ENCODE measurements around the gene ULBP2.

Gene ULBP2

GRCh38 chr6:149923327-149923986, 18.4 kb upstream of the ULBP2 start:
- TF ChIP-seq CTCF (IDR thresholded peaks at IDR 0.05; ENCODE audit: low read depth, low read length) (no peak), EZH2phosphoT487 (IDR thresholded peaks at IDR 0.05; ENCODE audit: low read depth) (no peak)
- no peaks in the 10 kb centered on the region for H4K20me1 ChIP-seq (ENCODE audit: insufficient read depth, low read length)
- no peaks in the 10 kb centered on the region for H3K4me1 ChIP-seq (ENCODE audit: low read length)
- no peak overlapping the region for H3K9ac ChIP-seq (ENCODE audit: low read length)
- no peak overlapping the region for H3K4me2 ChIP-seq (ENCODE audit: low read length)
- H3K27ac ChIP-seq (ENCODE audit: low read length) = no peak overlapping the region
- no peaks in the 10 kb centered on the region for H3K36me3 ChIP-seq (replicated peaks; ENCODE audit: low read depth, low read length)
- no peaks in the 10 kb centered on the region for H3K27me3 ChIP-seq (ENCODE audit: low read depth, low read length)
- no peaks in the 10 kb centered on the region for H3K79me2 ChIP-seq (ENCODE audit: low read length)
- H3K4me3 ChIP-seq (ENCODE audit: low read length) = no peak overlapping the region
- no peak overlapping the region for H2AFZ ChIP-seq (ENCODE audit: low read depth, low read length)
- no peaks in the 10 kb centered on the region for H3K9me3 ChIP-seq (ENCODE audit: insufficient read depth, low read length)

- Histone ChIP-seq H3K4me2 (ENCODE audit: low read length) (no peak overlapping the region), H3K27ac (ENCODE audit: low read length) (no peak overlapping the region), H3K9ac (ENCODE audit: low read length) (no peak overlapping the region), H3K4me3 (ENCODE audit: low read length) (no peak overlapping the region), H3K79me2 (ENCODE audit: low read length) (no peaks in the 10 kb centered on the region), H3K36me3 (replicated peaks; ENCODE audit: low read depth, low read length) (no peaks in the 10 kb centered on the region), H3K4me1 (ENCODE audit: low read length) (no peaks in the 10 kb centered on the region), H2AFZ (ENCODE audit: low read depth, low read length) (no peak overlapping the region), H3K27me3 (ENCODE audit: low read depth, low read length) (peaks cover 5% of the 10 kb centered on the region), H4K20me1 (ENCODE audit: insufficient read depth, low read length) (no peaks in the 10 kb centered on the region), H3K9me3 (ENCODE audit: insufficient read depth, low read length) (no peaks in the 10 kb centered on the region)
- TF ChIP-seq CTCF (IDR thresholded peaks at IDR 0.05; ENCODE audit: low read depth, low read length) (no peak), EZH2phosphoT487 (IDR thresholded peaks at IDR 0.05; ENCODE audit: low read depth) (no peak)
Observed at GRCh38 chr6:149924206-149924932, 17.4 kb upstream of the ULBP2 start.

GRCh38 chr6:149924933-149925252, 16.9 kb upstream of the ULBP2 start:
- Histone ChIP-seq H3K4me2 (ENCODE audit: low read length) (no peak overlapping the region), H3K27me3 (ENCODE audit: low read depth, low read length) (peaks cover 10% of the 10 kb centered on the region), H2AFZ (ENCODE audit: low read depth, low read length) (no peak overlapping the region), H3K9me3 (ENCODE audit: insufficient read depth, low read length) (no peaks in the 10 kb centered on the region), H4K20me1 (ENCODE audit: insufficient read depth, low read length) (no peaks in the 10 kb centered on the region), H3K36me3 (replicated peaks; ENCODE audit: low read depth, low read length) (no peaks in the 10 kb centered on the region), H3K9ac (ENCODE audit: low read length) (no peak overlapping the region), H3K79me2 (ENCODE audit: low read length) (no peaks in the 10 kb centered on the region), H3K4me1 (ENCODE audit: low read length) (no peaks in the 10 kb centered on the region), H3K4me3 (ENCODE audit: low read length) (no peak overlapping the region), H3K27ac (ENCODE audit: low read length) (no peak overlapping the region)
- TF ChIP-seq EZH2phosphoT487 (IDR thresholded peaks at IDR 0.05; ENCODE audit: low read depth) = no peak
- no peak for TF ChIP-seq CTCF (IDR thresholded peaks at IDR 0.05; ENCODE audit: low read depth, low read length)

GRCh38 chr6:149925253-149925973, 16.4 kb upstream of the ULBP2 start:
- H3K4me1 ChIP-seq (ENCODE audit: low read length) = no peaks in the 10 kb centered on the region
- no peak overlapping the region for H3K4me3 ChIP-seq (ENCODE audit: low read length)
- no peaks in the 10 kb centered on the region for H4K20me1 ChIP-seq (ENCODE audit: insufficient read depth, low read length)
- peaks cover 11% of the 10 kb centered on the region for H3K27me3 ChIP-seq (ENCODE audit: low read depth, low read length)
- no peaks in the 10 kb centered on the region for H3K79me2 ChIP-seq (ENCODE audit: low read length)
- no peak overlapping the region for H2AFZ ChIP-seq (ENCODE audit: low read depth, low read length)
- no peak overlapping the region for H3K27ac ChIP-seq (ENCODE audit: low read length)
- no peaks in the 10 kb centered on the region for H3K9me3 ChIP-seq (ENCODE audit: insufficient read depth, low read length)
- H3K36me3 ChIP-seq (replicated peaks; ENCODE audit: low read depth, low read length) = no peaks in the 10 kb centered on the region
- no peak overlapping the region for H3K9ac ChIP-seq (ENCODE audit: low read length)
- TF ChIP-seq EZH2phosphoT487 (IDR thresholded peaks at IDR 0.05; ENCODE audit: low read depth) (no peak), CTCF (IDR thresholded peaks at IDR 0.05; ENCODE audit: low read depth, low read length) (no peak)
- H3K4me2 ChIP-seq (ENCODE audit: low read length) = no peak overlapping the region

Measured in OCI-LY3 (cell line).